GM12878 (cell line): ENCODE data around the gene UBE2J2. TPM values are rescaled to one million over a fixed set of nuclear protein-coding genes. Genes with fewer than 3 reads are reported as not detected.

Source experiments
- ATAC-seq: fragments of 200-7000 bp; cut with Tn5 transposase; 3 replicates; pipeline ENCODE4 v1.9.1; 2020; ENCODE audit warnings: mild to moderate bottlenecking, moderate library complexity
- BruUV-seq: library from RNA; stranded (reverse); fragments of 400-500 nt; replicated peaks from 2 replicates; lab custom pipeline; 2021; lab: Mats Ljungman, UMichigan
- CTCF ChIA-PET: fragments of 300-600 bp; sonication (Branson Sonifier 250); formaldehyde crosslinking; extraction: SDS; loops from one replicate; lab custom pipeline; 2021; ENCODE audit warnings: inconsistent platforms; lab: Yijun Ruan, JAX
- POLR2A ChIA-PET: fragments of 350-600 bp; formaldehyde crosslinking; extraction: SDS; loops from one replicate; lab custom pipeline; 2021; ENCODE audit warnings: inconsistent platforms; lab: Charles Lee
- RAD21 ChIA-PET: fragments of 300-600 bp; sonication (Branson Sonifier 250); formaldehyde crosslinking; loops from one replicate; lab custom pipeline; 2023; ENCODE audit warnings: antibody characterized with exemption; ENCODE audit not compliant: unreplicated experiment; lab: Charles Lee
- SMC1A ChIA-PET: fragments of 300-600 bp; sonication (Branson Sonifier 250); formaldehyde crosslinking; loops from one replicate; lab custom pipeline; 2023; ENCODE audit not compliant: unreplicated experiment, uncharacterized antibody; lab: Charles Lee
- DNase-seq: peaks from one replicate; pipeline ENCODE4 v3.0.0-alpha.2; 2011; ENCODE audit warnings: low read depth, low spot score
- FAIRE-seq: peaks from 3 replicates; lab custom pipeline; 2011; peaks lifted over from hg19 to GRCh38; lab: Jason Lieb, UNC
- H2AFZ ChIP-seq: 2 replicates; pipeline ENCODE4 v1.6.0; 2011; ENCODE audit warnings: low read depth, low read length, control low read depth; ENCODE audit not compliant: control insufficient read depth
- H3K27ac ChIP-seq: 2 replicates; pipeline ENCODE4 v1.5.1; 2011; ENCODE audit warnings: control low read depth; ENCODE audit not compliant: control insufficient read depth, insufficient read depth
- H3K27me3 ChIP-seq, 2 experiments: replicated peaks in 1 of 2; 2 replicates each; pipeline versions ENCODE4 v1.6.0 to v1.6.1; 2011; ENCODE audit warnings: low read length in 1 of 2; ENCODE audit not compliant: control insufficient read depth in 2 of 2, insufficient read depth in 2 of 2
- H3K36me3 ChIP-seq, 2 experiments: 2 replicates each; pipeline ENCODE4 v1.5.1; 2011; ENCODE audit warnings: low read length in 1 of 2; ENCODE audit not compliant: control insufficient read depth in 2 of 2, insufficient read depth in 2 of 2
- H3K4me1 ChIP-seq: 2 replicates; pipeline ENCODE4 v1.6.1; 2011; ENCODE audit warnings: mild to moderate bottlenecking, low read length, moderate library complexity, mixed read lengths; ENCODE audit not compliant: control insufficient read depth, insufficient read depth
- H3K4me2 ChIP-seq: 2 replicates; pipeline ENCODE4 v1.6.0; 2011; ENCODE audit warnings: control low read depth; ENCODE audit not compliant: control insufficient read depth, insufficient read depth
- H3K4me3 ChIP-seq: fragments of 200-600 bp; sonication (generic); 2 replicates; pipeline ENCODE4 v1.5.1; 2016
- H3K79me2 ChIP-seq: 2 replicates; pipeline ENCODE4 v1.6.0; 2011; ENCODE audit warnings: low read length; ENCODE audit not compliant: control insufficient read depth, insufficient read depth
- H3K9ac ChIP-seq: 2 replicates; pipeline ENCODE4 v1.8.0; 2011; ENCODE audit warnings: low read length, control low read depth, mixed read lengths; ENCODE audit not compliant: control insufficient read depth, insufficient read depth
- H3K9me3 ChIP-seq: replicated peaks from 3 replicates; pipeline ENCODE4 v1.5.1; 2011; ENCODE audit warnings: mild to moderate bottlenecking, low read length; ENCODE audit not compliant: control insufficient read depth, insufficient read depth
- H4K20me1 ChIP-seq: 2 replicates; pipeline ENCODE4 v1.6.0; 2011; ENCODE audit not compliant: control insufficient read depth, insufficient read depth
- BCL11A ChIP-seq: IDR thresholded peaks from 2 replicates; pipeline ENCODE4 v1.6.1; 2011; ENCODE audit warnings: low read depth, low read length
- BHLHE40 ChIP-seq, 2 experiments: fragments of 450-650 bp in 1 of 2; IDR thresholded peaks; 2 replicates each; pipeline ENCODE4 v1.6.1; 2011 to 2017; ENCODE audit warnings: low read depth in 2 of 2, borderline replicate concordance in 1 of 2, improper control_type of control experiment in 1 of 2, low read length in 1 of 2, mild to moderate bottlenecking in 1 of 2
- CBFB ChIP-seq: IDR thresholded peaks from 2 replicates; pipeline ENCODE4 v1.6.1; 2016; ENCODE audit warnings: antibody characterized with exemption, low read depth
- EZH2 ChIP-seq: IDR thresholded peaks from 2 replicates; pipeline ENCODE4 v1.6.1; 2012; ENCODE audit warnings: low read depth, mild to moderate bottlenecking, control low read depth, inconsistent platforms, low read length, borderline replicate concordance; ENCODE audit not compliant: control insufficient read depth
- NFIC ChIP-seq: IDR thresholded peaks from 2 replicates; pipeline ENCODE4 v1.6.1; 2012; ENCODE audit warnings: low read depth, mild to moderate bottlenecking, inconsistent platforms, low read length, moderate library complexity
- NFXL1 ChIP-seq: fragments of 450-650 bp; IDR thresholded peaks from 2 replicates; pipeline ENCODE4 v1.6.1; 2017; ENCODE audit warnings: antibody characterized with exemption, mild to moderate bottlenecking, borderline replicate concordance
- NRF1 ChIP-seq: conservative IDR thresholded peaks from 2 replicates; pipeline ENCODE4 v1.6.1; 2011; ENCODE audit warnings: mild to moderate bottlenecking, low read depth, low read length, improper control_type of control experiment
- PAX5 ChIP-seq: IDR thresholded peaks from 2 replicates; pipeline ENCODE4 v1.6.1; 2011; ENCODE audit warnings: low read depth, low read length, borderline replicate concordance
- PBX3 ChIP-seq: IDR thresholded peaks from 2 replicates; pipeline ENCODE4 v1.6.1; 2011; ENCODE audit warnings: mild to moderate bottlenecking, low read depth, low read length, moderate library complexity; ENCODE audit not compliant: insufficient replicate concordance
- PML ChIP-seq: IDR thresholded peaks from 2 replicates; pipeline ENCODE4 v1.6.1; 2012; ENCODE audit warnings: low read length, inconsistent platforms
- RAD51 ChIP-seq: fragments of 450-650 bp; IDR thresholded peaks from 2 replicates; pipeline ENCODE4 v1.6.1; 2016; ENCODE audit warnings: moderate library complexity, mild to moderate bottlenecking, inconsistent platforms
- REST ChIP-seq: IDR thresholded peaks from 2 replicates; pipeline ENCODE4 v1.6.1; 2012; ENCODE audit warnings: mild to moderate bottlenecking, low read depth, low read length
- SREBF2 ChIP-seq: IDR thresholded peaks from 2 replicates; pipeline ENCODE4 v1.6.1; 2012; ENCODE audit warnings: mild to moderate bottlenecking, low read length
- SUZ12 ChIP-seq: fragments of 200-600 bp; sonication (generic); IDR thresholded peaks from one replicate; pipeline ENCODE4 v1.6.1; 2018; ENCODE audit warnings: antibody characterized with exemption, mild to moderate bottlenecking; ENCODE audit not compliant: unreplicated experiment
- TBL1XR1 ChIP-seq: IDR thresholded peaks from 2 replicates; pipeline ENCODE4 v1.6.1; 2012; ENCODE audit warnings: low read depth, low read length, improper control_type of control experiment
- WGBS: methylation state at CpG from one replicate; pipeline ENCODE4 v1.1.6; 2016; ENCODE audit warnings: low lambda C conversion rate; ENCODE audit not compliant: insufficient replicate concordance, insufficient coverage; ENCODE audit errors: missing lambda C conversion rate; 5-methylcytosine and 5-hydroxymethylcytosine counted together
- in situ Hi-C: fragments of 300-500 bp; cut with MboI; formaldehyde crosslinking; loops from 9 replicates; pipeline ENCODE4 v1.14.3; 2018; ENCODE audit warnings: mixed read lengths
- intact Hi-C: fragments of 100-400 bp; cut with micrococcal nuclease; formaldehyde crosslinking; loops from one replicate; pipeline ENCODE4 v1.14.2; 2022; ENCODE audit not compliant: unreplicated experiment
- polyA plus RNA-seq, 11 experiments: library from polyadenylated mRNA; depleted of rRNA in 4 of 11; unstranded in 6 of 11; stranded (reverse) in 5 of 11; fragments of >200 nt; fragmentation: Nextera tagmentation in 4 of 11; fragmentation: Illumina TruSeq in 1 of 11; extraction: Ambion mirVana in 4 of 11; extraction: Trizol in 1 of 11; gene quantifications; 1 replicate in 1 of 11; 2 replicates in 10 of 11; pipeline versions ENCODE4 v1.2.1 to v1.2.3, GENCODE V29; 2011 to 2016; ENCODE audit warnings: inconsistent platforms in 2 of 11, missing spikeins in 2 of 11, low read depth in 1 of 11
- total RNA-seq, 4 experiments: library from RNA; depleted of rRNA in 3 of 4; stranded (reverse); fragments of >200 nt in 3 of 4; fragmentation: Illumina TruSeq in 1 of 4; extraction: Trizol in 1 of 4; gene quantifications; 2 replicates each; pipeline versions ENCODE4 v1.2.1 to v1.2.3, GENCODE V29; 2013 to 2021
- TF ChIP-seq, protein P1 (sequence below): IDR thresholded peaks from 2 replicates; pipeline ENCODE4 v1.6.1; 2011; ENCODE audit warnings: low read depth, low read length, improper control_type of control experiment, borderline replicate concordance

UBE2J2 gene
- total and polyA plus RNA-seq, 10 of the 15 experiments (the other 5 are each of a cell fraction or from before 2014, with no cell fraction given) = 0.72 to 70.5 (median 49.2) TPM

GRCh38 chr1:1208713-1209433 is 64.8 kb downstream of the UBE2J2 start (continued):
- no peak for TF ChIP-seq NFXL1

DNA sequence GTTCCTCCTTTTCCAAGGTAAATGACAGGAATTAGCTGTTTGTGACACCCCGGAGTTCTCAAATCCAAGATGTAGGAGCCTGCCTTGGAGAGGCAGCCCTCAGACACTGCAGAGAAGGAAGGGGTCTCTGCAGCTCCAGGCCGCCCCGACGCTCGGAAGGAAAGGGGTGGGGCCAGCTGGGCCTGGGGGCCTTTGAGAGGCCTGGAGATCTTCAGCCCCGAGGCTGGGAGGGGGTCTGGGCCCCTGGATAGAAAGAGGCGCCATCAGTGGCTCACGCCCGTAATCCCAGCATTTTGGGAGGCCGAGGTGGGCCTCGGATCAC is 66.1 kb downstream of the UBE2J2 start:
- 46% methylated on average over 11 of the region's 11 CpGs for WGBS
- RAD21 ChIA-PET = interaction anchor here (1.0 to 2.0 kb wide), 3 partner anchors 23 to 85 kb away, joined by 4 to 6 read pairs (median 5); no protein-coding TSS in a partner anchor
- intact Hi-C loops = no loop called here
- TF ChIP-seq BHLHE40 (IDR thresholded peaks at IDR 0.05; ENCODE audit: borderline replicate concordance in 1 of 2, low read depth in 2 of 2, low read length in 1 of 2) (no peak), EZH2 (no peak), SREBF2 (no peak), RAD51 (no peak), CBFB (no peak), SUZ12 (no peak), PAX5 (no peak), BCL11A (no peak), NFIC (no peak), PML (no peak), REST (no peak), NRF1 (no peak), TBL1XR1 (no peak), PBX3 (no peak)
- TF ChIP-seq, protein P1, sequence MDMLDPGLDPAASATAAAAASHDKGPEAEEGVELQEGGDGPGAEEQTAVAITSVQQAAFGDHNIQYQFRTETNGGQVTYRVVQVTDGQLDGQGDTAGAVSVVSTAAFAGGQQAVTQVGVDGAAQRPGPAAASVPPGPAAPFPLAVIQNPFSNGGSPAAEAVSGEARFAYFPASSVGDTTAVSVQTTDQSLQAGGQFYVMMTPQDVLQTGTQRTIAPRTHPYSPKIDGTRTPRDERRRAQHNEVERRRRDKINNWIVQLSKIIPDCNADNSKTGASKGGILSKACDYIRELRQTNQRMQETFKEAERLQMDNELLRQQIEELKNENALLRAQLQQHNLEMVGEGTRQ = no peak

More for the DNA sequence above, 66.1 kb downstream of the UBE2J2 start:
- no TSS peak for BruUV-seq
- Histone ChIP-seq H3K4me2 (peak overlapping the region; percentile 89; the same call in 1 of the 2 replicates), H3K9ac (no peak overlapping the region), H3K27me3 (peaks cover 0 to 8% of the 10 kb centered on the region in 2 experiments; a peak in 1 of 4 replicates), H2AFZ (no peak overlapping the region), H4K20me1 (no peaks in the 10 kb centered on the region), H3K36me3 (no peaks in the 10 kb centered on the region), H3K9me3 (no peaks in the 10 kb centered on the region), H3K4me3 (no peak overlapping the region), H3K27ac (no peak overlapping the region), H3K79me2 (no peaks in the 10 kb centered on the region), H3K4me1 (peaks cover 28% of the 10 kb centered on the region)
- SMC1A ChIA-PET = interaction anchor here (0.8 to 1.8 kb wide), 3 partner anchors 24 to 85 kb away, joined by 3 to 8 read pairs (median 3); no protein-coding TSS in a partner anchor
- in situ Hi-C loops = no loop called here
- ATAC-seq = no peak
- no peak for FAIRE-seq
- CTCF ChIA-PET = interaction anchor here (0.9 to 2.2 kb wide), 3 partner anchors 16 to 85 kb away, joined by 3 to 14 read pairs (median 3); no protein-coding TSS in a partner anchor
- POLR2A ChIA-PET = interaction anchor here (0.8 to 1.5 kb wide), 5 partner anchors 9 to 85 kb away, joined by 3 to 5 read pairs (median 3); no protein-coding TSS in a partner anchor
- no peak for DNase-seq
